ENCODE measurements around the gene TMEM132D. TPM values are rescaled to one million over a fixed set of nuclear protein-coding genes. Genes with fewer than 3 reads are reported as not detected.

Gene TMEM132D
- total RNA-seq, 2 donors from 2014 or later, result not detected

DNA sequence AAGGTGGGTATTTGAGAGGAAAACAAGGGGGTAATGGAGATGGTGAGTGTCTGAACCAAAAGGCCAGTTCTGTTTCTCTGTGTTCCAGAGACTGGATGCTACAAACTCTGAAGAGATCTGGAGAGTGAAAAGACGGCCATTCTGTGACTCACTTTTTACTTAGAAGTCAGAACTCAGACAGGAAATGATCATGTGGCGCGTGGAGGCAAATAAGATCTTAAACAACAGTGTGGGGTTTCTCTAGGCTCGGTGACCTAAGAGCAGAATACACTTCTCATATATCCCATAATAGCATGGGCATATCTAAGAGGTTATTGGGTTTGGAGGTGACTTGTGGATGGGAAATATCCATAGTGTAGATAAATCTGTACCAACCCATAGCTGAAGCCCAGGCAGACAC, 463.5 kb downstream of the TMEM132D start:
- Histone ChIP-seq H3K4me3 (no peak overlapping the region), H3K27me3 (no peaks in the 10 kb centered on the region), H3K4me1 (no peaks in the 10 kb centered on the region), H3K36me3 (no peaks in the 10 kb centered on the region), H3K9me3 (no peaks in the 10 kb centered on the region), H3K27ac (no peak overlapping the region)
- TF ChIP-seq CTCF (IDR thresholded peaks at IDR 0.05), result no peak
- DNase-seq (ENCODE audit: low spot score), result no peak

DNA sequence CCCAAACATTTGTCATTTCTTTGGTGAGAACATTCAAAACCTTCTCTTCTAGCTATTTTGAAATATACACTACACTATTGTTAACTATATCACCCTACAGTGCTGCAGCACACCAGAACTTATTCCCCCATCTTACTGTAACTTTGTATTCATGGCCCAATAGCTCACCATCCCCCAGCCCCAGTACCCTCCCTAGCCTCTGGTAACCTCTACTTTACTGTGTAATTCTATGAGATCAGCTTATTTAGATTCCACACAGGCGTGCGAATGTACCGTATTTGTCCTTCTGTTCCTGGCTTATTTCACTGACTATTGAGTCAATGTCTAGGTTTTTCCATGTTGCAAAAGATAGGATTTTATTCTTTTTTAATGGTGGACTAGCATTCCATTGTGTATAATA, 469.0 kb downstream of the TMEM132D start:
- Histone ChIP-seq H3K9me3 (peaks cover 0 to 4% of the 10 kb centered on the region in 2 donors), H3K27me3 (no peaks in the 10 kb centered on the region), H3K4me1 (no peaks in the 10 kb centered on the region), H3K27ac (no peak overlapping the region), H3K36me3 (no peaks in the 10 kb centered on the region), H3K4me3 (no peak overlapping the region)
- DNase-seq (ENCODE audit: low spot score), result no peak
- no peak for TF ChIP-seq CTCF (IDR thresholded peaks at IDR 0.05)

GRCh38 chr12:129428240-129428936, 475.4 kb downstream of the TMEM132D start:
- no peak for DNase-seq (ENCODE audit: low spot score)
- H3K4me1 ChIP-seq, result no peaks in the 10 kb centered on the region
- no peak overlapping the region for H3K27ac ChIP-seq
- H3K36me3 ChIP-seq, result no peaks in the 10 kb centered on the region
- no peak for TF ChIP-seq CTCF (IDR thresholded peaks at IDR 0.05)
- no peak overlapping the region for H3K4me3 ChIP-seq
- peaks cover 0 to 4% of the 10 kb centered on the region in 2 donors for H3K9me3 ChIP-seq
- H3K27me3 ChIP-seq, result no peaks in the 10 kb centered on the region

GRCh38 chr12:129423041-129423580, 480.7 kb downstream of the TMEM132D start:
- Histone ChIP-seq H3K27me3 (no peaks in the 10 kb centered on the region), H3K36me3 (no peaks in the 10 kb centered on the region), H3K4me1 (no peaks in the 10 kb centered on the region), H3K9me3 (no peaks in the 10 kb centered on the region), H3K27ac (no peak overlapping the region), H3K4me3 (no peak overlapping the region)
- no peak for TF ChIP-seq CTCF (IDR thresholded peaks at IDR 0.05)
- no peak for DNase-seq (ENCODE audit: low spot score)

DNA sequence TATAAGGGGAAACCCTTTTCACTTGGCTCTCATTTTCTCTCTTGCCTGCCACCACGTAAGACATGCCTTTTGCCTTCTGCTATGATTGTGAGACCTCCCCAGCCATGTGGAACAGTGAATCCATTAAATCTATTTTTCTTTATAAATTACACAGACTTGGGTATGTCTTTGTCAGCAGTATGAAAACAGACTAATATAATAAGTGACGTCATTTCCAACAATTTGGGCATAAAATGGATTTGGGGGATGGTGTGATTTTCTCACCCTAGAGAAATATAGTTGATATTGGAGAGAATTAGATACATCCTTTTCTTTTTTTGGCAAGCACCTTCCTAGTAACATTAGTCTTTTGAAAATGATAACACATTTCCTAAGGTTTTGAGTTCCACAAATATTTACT, 490.5 kb downstream of the TMEM132D start:
- Histone ChIP-seq H3K9me3 (no peaks in the 10 kb centered on the region), H3K27me3 (no peaks in the 10 kb centered on the region), H3K36me3 (no peaks in the 10 kb centered on the region), H3K4me1 (no peaks in the 10 kb centered on the region), H3K4me3 (no peak overlapping the region), H3K27ac (no peak overlapping the region)
- no peak for TF ChIP-seq CTCF (IDR thresholded peaks at IDR 0.05)
- no peak for DNase-seq (ENCODE audit: low spot score)

- H3K9me3 ChIP-seq, result no peaks in the 10 kb centered on the region
- H3K4me1 ChIP-seq, result no peaks in the 10 kb centered on the region
- no peaks in the 10 kb centered on the region for H3K36me3 ChIP-seq
- no peak overlapping the region for H3K27ac ChIP-seq
- TF ChIP-seq CTCF (IDR thresholded peaks at IDR 0.05), result no peak
- no peak for DNase-seq (ENCODE audit: low spot score)
- H3K27me3 ChIP-seq, result no peaks in the 10 kb centered on the region
- H3K4me3 ChIP-seq, result no peak overlapping the region
Observed at GRCh38 chr12:129409281-129409680, 494.5 kb downstream of the TMEM132D start.
